Measurements from ENCODE around the gene FOXN4.

Gene FOXN4

GRCh38 chr12:109331301-109331952 lies 22.3 kb upstream of the FOXN4 start:
- no peak overlapping the region for H3K4me2 ChIP-seq (ENCODE audit: insufficient read depth, low read length)
- no peaks in the 10 kb centered on the region for H3K4me1 ChIP-seq (ENCODE audit: insufficient read depth, low read length)
- H3K27me3 ChIP-seq (ENCODE audit: insufficient read depth, low read length, poor library complexity) = peaks cover 6% of the 10 kb centered on the region
- H3K27ac ChIP-seq (ENCODE audit: low read length) = no peak overlapping the region
- TF ChIP-seq CTCF (IDR thresholded peaks at IDR 0.05; ENCODE audit: borderline replicate concordance, extremely low read depth, low read length, poor library complexity, severe bottlenecking) (no peak), EZH2 (IDR thresholded peaks at IDR 0.05; ENCODE audit: borderline replicate concordance, low read depth, low read length, severe bottlenecking) (no peak)
- H3K4me3 ChIP-seq (ENCODE audit: low read depth in 1 of 2, low read length in 2 of 2) = no peak overlapping the region
- no peaks in the 10 kb centered on the region for H3K79me2 ChIP-seq (ENCODE audit: insufficient read depth, low read length)
- DNase-seq (no peak), ATAC-seq (ENCODE audit: insufficient read depth, low read depth) (no peak)
- H4K20me1 ChIP-seq (ENCODE audit: insufficient read depth, low read length) = no peaks in the 10 kb centered on the region
- H3K9ac ChIP-seq (ENCODE audit: low read depth, low read length) = no peak overlapping the region
- H2AFZ ChIP-seq (ENCODE audit: low read depth, low read length) = no peak overlapping the region
- no peaks in the 10 kb centered on the region for H3K9me3 ChIP-seq (ENCODE audit: insufficient read depth, low read length, severe bottlenecking)
- no peaks in the 10 kb centered on the region for H3K36me3 ChIP-seq (ENCODE audit: insufficient read depth, low read length)

GRCh38 chr12:109330282-109331230 lies 21.5 kb upstream of the FOXN4 start:
- Histone ChIP-seq H4K20me1 (ENCODE audit: insufficient read depth, low read length) (no peaks in the 10 kb centered on the region), H3K79me2 (ENCODE audit: insufficient read depth, low read length) (no peaks in the 10 kb centered on the region), H3K4me2 (ENCODE audit: insufficient read depth, low read length) (no peak overlapping the region), H3K36me3 (ENCODE audit: insufficient read depth, low read length) (no peaks in the 10 kb centered on the region), H3K9ac (ENCODE audit: low read depth, low read length) (no peak overlapping the region), H3K27ac (ENCODE audit: low read length) (no peak overlapping the region), H3K27me3 (ENCODE audit: insufficient read depth, low read length, poor library complexity) (peaks cover 6% of the 10 kb centered on the region), H3K4me3 (ENCODE audit: low read depth in 1 of 2, low read length in 2 of 2) (no peak overlapping the region), H3K4me1 (ENCODE audit: insufficient read depth, low read length) (no peaks in the 10 kb centered on the region), H2AFZ (ENCODE audit: low read depth, low read length) (no peak overlapping the region), H3K9me3 (ENCODE audit: insufficient read depth, low read length, severe bottlenecking) (no peaks in the 10 kb centered on the region)
- ATAC-seq (ENCODE audit: insufficient read depth, low read depth) (no peak), DNase-seq (no peak)
- no peak for TF ChIP-seq EZH2 (IDR thresholded peaks at IDR 0.05; ENCODE audit: borderline replicate concordance, low read depth, low read length, severe bottlenecking)
- no peak for TF ChIP-seq CTCF (IDR thresholded peaks at IDR 0.05; ENCODE audit: borderline replicate concordance, extremely low read depth, low read length, poor library complexity, severe bottlenecking)

GRCh38 chr12:109329686-109330085 lies 20.6 kb upstream of the FOXN4 start:
- Histone ChIP-seq H3K4me2 (ENCODE audit: insufficient read depth, low read length) (no peak overlapping the region), H3K9me3 (ENCODE audit: insufficient read depth, low read length, severe bottlenecking) (no peaks in the 10 kb centered on the region), H3K27me3 (ENCODE audit: insufficient read depth, low read length, poor library complexity) (peaks cover 6% of the 10 kb centered on the region), H3K36me3 (ENCODE audit: insufficient read depth, low read length) (no peaks in the 10 kb centered on the region), H4K20me1 (ENCODE audit: insufficient read depth, low read length) (no peaks in the 10 kb centered on the region), H3K27ac (ENCODE audit: low read length) (no peak overlapping the region), H3K9ac (ENCODE audit: low read depth, low read length) (no peak overlapping the region), H3K79me2 (ENCODE audit: insufficient read depth, low read length) (no peaks in the 10 kb centered on the region), H2AFZ (ENCODE audit: low read depth, low read length) (no peak overlapping the region), H3K4me1 (ENCODE audit: insufficient read depth, low read length) (no peaks in the 10 kb centered on the region), H3K4me3 (ENCODE audit: low read depth in 1 of 2, low read length in 2 of 2) (no peak overlapping the region)
- no peak for DNase-seq
- TF ChIP-seq CTCF (IDR thresholded peaks at IDR 0.05; ENCODE audit: borderline replicate concordance, extremely low read depth, low read length, poor library complexity, severe bottlenecking) (no peak), EZH2 (IDR thresholded peaks at IDR 0.05; ENCODE audit: borderline replicate concordance, low read depth, low read length, severe bottlenecking) (no peak)
- no peak for ATAC-seq (ENCODE audit: insufficient read depth, low read depth)
